A549 (cell line): ENCODE data around the gene ARHGAP32. TPM values are rescaled to one million over a fixed set of nuclear protein-coding genes. Genes with fewer than 3 reads are reported as not detected.

Source experiments
- ATAC-seq, 2 experiments: fragments of 200-7000 bp in 1 of 2; fragments of >200 bp in 1 of 2; cut with Nextera tagmentation in 1 of 2; cut with Tn5 transposase in 1 of 2; 3 replicates each; pipeline versions ENCODE4 v1.8.0 to v1.9.1; 2018 to 2020; ENCODE audit warnings: mild to moderate bottlenecking in 1 of 2, moderate library complexity in 1 of 2
- CTCF ChIA-PET: fragments of 300-600 bp; sonication (Branson Sonifier 250); formaldehyde crosslinking; extraction: SDS; loops from one replicate; lab custom pipeline; 2021; ENCODE audit warnings: antibody characterized with exemption, inconsistent platforms; lab: Yijun Ruan, JAX
- POLR2A ChIA-PET: fragments of 350-600 bp; formaldehyde crosslinking; extraction: SDS; loops from one replicate; lab custom pipeline; 2021; ENCODE audit warnings: antibody characterized with exemption, inconsistent platforms; lab: Yijun Ruan, JAX
- DNase-seq, 2 experiments: peaks; one replicate each; pipeline versions ENCODE4 v3.0.0 to v3.0.0-alpha.2; 2011 to 2016; ENCODE audit warnings: low read depth in 1 of 2, low spot score in 1 of 2
- FAIRE-seq: peaks from 2 replicates; lab custom pipeline; 2011; peaks lifted over from hg19 to GRCh38; lab: Jason Lieb, UNC
- H3K27ac ChIP-seq, 2 experiments: fragments of >200 bp; sonication (Bioruptor Twin); formaldehyde crosslinking; 3 replicates each; pipeline ENCODE4 v1.5.1; 2016 to 2017
- H3K4me1 ChIP-seq: fragments of >200 bp; sonication (Bioruptor Twin); formaldehyde crosslinking; 3 replicates; pipeline ENCODE4 v1.6.1; 2016
- H3K4me2 ChIP-seq: fragments of >200 bp; sonication (Bioruptor Twin); formaldehyde crosslinking; 3 replicates; pipeline ENCODE4 v1.6.1; 2016
- H3K4me3 ChIP-seq: fragments of >200 bp; sonication (Bioruptor Twin); formaldehyde crosslinking; 3 replicates; pipeline ENCODE4 v1.5.1; 2016
- H3K9me3 ChIP-seq: fragments of >200 bp; sonication (Bioruptor Twin); formaldehyde crosslinking; 3 replicates; pipeline ENCODE4 v1.6.1; 2016
- ATOH8 ChIP-seq: fragments of 250-450 bp; sonication (Bioruptor Pico); IDR thresholded peaks from 2 replicates; pipeline ENCODE4 v1.5.0; 2020; ENCODE audit warnings: low read depth, mild to moderate bottlenecking, moderate library complexity
- CEBPB ChIP-seq, 2 experiments: fragments of >200 bp in 1 of 2; sonication (Bioruptor Twin) in 1 of 2; formaldehyde crosslinking in 1 of 2; IDR thresholded peaks; 2 replicates each; pipeline ENCODE4 v1.6.1; 2012 to 2016
- EHMT2 ChIP-seq: fragments of 200-600 bp; sonication (generic); IDR thresholded peaks from 2 replicates; pipeline ENCODE4 v1.6.1; 2016; ENCODE audit warnings: antibody characterized with exemption, low read depth, mild to moderate bottlenecking, moderate library complexity
- ELK1 ChIP-seq: fragments of 150-350 bp; IDR thresholded peaks from 2 replicates; pipeline ENCODE4 v1.6.1; 2014; ENCODE audit warnings: low read depth, mild to moderate bottlenecking, low read length
- ESRRA ChIP-seq: fragments of 150-350 bp; IDR thresholded peaks from 2 replicates; pipeline ENCODE4 v1.6.1; 2014; ENCODE audit warnings: mild to moderate bottlenecking, low read length, borderline replicate concordance
- FOSB ChIP-seq: fragments of 250-450 bp; sonication (Bioruptor Pico); IDR thresholded peaks from 2 replicates; pipeline ENCODE4 v1.5.0; 2020; ENCODE audit warnings: mild to moderate bottlenecking, moderate library complexity
- FOXS1 ChIP-seq: fragments of 250-450 bp; sonication (Bioruptor Pico); IDR thresholded peaks from 2 replicates; pipeline ENCODE4 v1.5.0; 2020; ENCODE audit warnings: mild to moderate bottlenecking, moderate library complexity
- HDAC2 ChIP-seq: fragments of 200-600 bp; sonication (generic); IDR thresholded peaks from 2 replicates; pipeline ENCODE4 v1.6.1; 2016
- JUN ChIP-seq, 2 experiments: fragments of >200 bp; sonication (Bioruptor Twin); formaldehyde crosslinking; IDR thresholded peaks; 2 replicates in 1 of 2; 3 replicates in 1 of 2; pipeline ENCODE4 v1.6.1; 2016 to 2017
- MAFK ChIP-seq: fragments of 450-650 bp; IDR thresholded peaks from 2 replicates; pipeline ENCODE4 v1.6.1; 2014; ENCODE audit not compliant: partially characterized antibody
- MAX ChIP-seq: IDR thresholded peaks from 2 replicates; pipeline ENCODE4 v1.6.1; 2012
- NR3C1 ChIP-seq: fragments of >200 bp; sonication (Bioruptor Twin); formaldehyde crosslinking; IDR thresholded peaks from 3 replicates; pipeline ENCODE4 v1.6.1; 2017
- PBX3 ChIP-seq: IDR thresholded peaks from 2 replicates; pipeline ENCODE4 v1.6.1; 2012
- POLR2A ChIP-seq: IDR thresholded peaks from 2 replicates; pipeline ENCODE4 v1.6.1; 2012; ENCODE audit warnings: mild to moderate bottlenecking, low read length
- RARB ChIP-seq: fragments of 250-450 bp; sonication (Bioruptor Pico); IDR thresholded peaks from 2 replicates; pipeline ENCODE4 v1.8.0; 2021; ENCODE audit warnings: mild to moderate bottlenecking, moderate library complexity
- RCOR1 ChIP-seq: fragments of 150-350 bp; IDR thresholded peaks from 2 replicates; pipeline ENCODE4 v1.6.1; 2014; ENCODE audit warnings: antibody characterized with exemption, low read length, low read depth
- REST ChIP-seq: fragments of 200-600 bp; sonication (generic); IDR thresholded peaks from 2 replicates; pipeline ENCODE4 v1.6.1; 2016; ENCODE audit warnings: antibody characterized with exemption, mild to moderate bottlenecking, moderate library complexity
- SREBF2 ChIP-seq: fragments of 450-650 bp; IDR thresholded peaks from 2 replicates; pipeline ENCODE4 v1.6.1; 2014; ENCODE audit warnings: mild to moderate bottlenecking, moderate library complexity
- ZC3H11A ChIP-seq: fragments of 450-650 bp; IDR thresholded peaks from 2 replicates; pipeline ENCODE4 v1.6.1; 2014; ENCODE audit warnings: antibody characterized with exemption, mild to moderate bottlenecking
- ZNF302 ChIP-seq: fragments of 250-450 bp; sonication (Bioruptor Pico); IDR thresholded peaks from 2 replicates; pipeline ENCODE4 v1.9.0; 2021; ENCODE audit warnings: inconsistent platforms, mild to moderate bottlenecking, moderate library complexity
- ZSCAN20 ChIP-seq: fragments of 250-450 bp; sonication (Bioruptor Pico); IDR thresholded peaks from 2 replicates; pipeline ENCODE4 v1.8.0; 2022; ENCODE audit warnings: mild to moderate bottlenecking, moderate library complexity
- WGBS: methylation state at CpG from one replicate; pipeline ENCODE4 v1.1.6; 2017; ENCODE audit errors: missing lambda C conversion rate; 5-methylcytosine and 5-hydroxymethylcytosine counted together
- polyA plus RNA-seq, 4 experiments: library from polyadenylated mRNA; depleted of rRNA in 3 of 4; stranded (reverse); fragments of >200 nt; fragmentation: RNase III in 1 of 4; extraction: RNeasy Plus Mini Kit Qiagen cat#74134 plus additional on column Dnase treatment in 1 of 4; gene quantifications; 2 replicates in 3 of 4; 3 replicates in 1 of 4; pipeline ENCODE4 v1.2.3, GENCODE V29; 2011 to 2017

The ARHGAP32 gene
- polyA plus RNA-seq, 2 of the 4 experiments (the other 2 are of a cell fraction) = 4.4 to 9.0 TPM

- POLR2A ChIA-PET = no interaction called here
- DNase-seq (no peak), FAIRE-seq (no peak), ATAC-seq (no peak)
- Histone ChIP-seq H3K4me2 (no peak overlapping the region), H3K4me3 (no peak overlapping the region), H3K9me3 (no peaks in the 10 kb centered on the region), H3K4me1 (peaks cover 20% of the 10 kb centered on the region), H3K27ac (no peak overlapping the region)
- TF ChIP-seq FOSB (CRISPR knock-in tag) (no peak), EHMT2 (no peak), ELK1 (no peak), MAX (no peak), ESRRA (no peak), NR3C1 (no peak), FOXS1 (CRISPR knock-in tag) (no peak), RARB (no peak)
- WGBS = 96% methylated on average over 11 of the region's 11 CpGs
- CTCF ChIA-PET = interaction anchor here (1.5 kb wide), 1 partner anchor 17 kb away, joined by 3 read pairs; no protein-coding TSS in a partner anchor
Measured at GRCh38 chr11:129056916-129057315, 135.2 kb downstream of the ARHGAP32 start.

- ChIA-PET CTCF (no interaction called here), POLR2A (no interaction called here)
- Histone ChIP-seq H3K4me1 (peaks cover 4% of the 10 kb centered on the region; the same call in 1 of the 3 replicates), H3K9me3 (no peaks in the 10 kb centered on the region), H3K27ac (no peak overlapping the region), H3K4me2 (no peak overlapping the region), H3K4me3 (no peak overlapping the region)
- no peak for TF ChIP-seq ZNF302 (CRISPR knock-in tag)
- TF ChIP-seq SREBF2 = no peak
- TF ChIP-seq RCOR1 = no peak
- DNase-seq (no peak), FAIRE-seq (no peak), ATAC-seq (no peak)
Measured at GRCh38 chr11:129055196-129055595, 136.9 kb downstream of the ARHGAP32 start.

- TF ChIP-seq JUN (IDR thresholded peaks at IDR 0.05) = no peak
- no peak for TF ChIP-seq PBX3
- TF ChIP-seq EHMT2 = no peak
- no peak for TF ChIP-seq REST
- no peak for TF ChIP-seq ATOH8 (CRISPR knock-in tag)
- no peak for TF ChIP-seq MAFK
- TF ChIP-seq ZSCAN20 (CRISPR knock-in tag) = no peak
- no peak for TF ChIP-seq HDAC2
- no peak for TF ChIP-seq RARB
- no peak for TF ChIP-seq POLR2A
- TF ChIP-seq CEBPB (IDR thresholded peaks at IDR 0.05) = no peak
- TF ChIP-seq NR3C1 = no peak
- no peak for TF ChIP-seq ZC3H11A
- FAIRE-seq (no peak), ATAC-seq (no peak), DNase-seq (no peak)
- Histone ChIP-seq H3K4me1 (peaks cover 4% of the 10 kb centered on the region; the same call in 1 of the 3 replicates), H3K9me3 (no peaks in the 10 kb centered on the region), H3K4me3 (no peak overlapping the region), H3K4me2 (no peak overlapping the region), H3K27ac (no peak overlapping the region)
- WGBS = 74% methylated on average over 4 of the region's 4 CpGs
- CTCF ChIA-PET = no interaction called here
- POLR2A ChIA-PET = no interaction called here
Measured at GRCh38 chr11:129048911-129049310, 143.2 kb downstream of the ARHGAP32 start.
